IMR-90 (cell line): ENCODE data around the gene RAB31. TPM values are rescaled to one million over a fixed set of nuclear protein-coding genes. Genes with fewer than 3 reads are reported as not detected.

Experiments used
- ATAC-seq: fragments of 200-7000 bp; cut with Tn5 transposase; 2 replicates; pipeline ENCODE4 v1.9.1; 2020; ENCODE audit warnings: low read depth, mild to moderate bottlenecking, moderate library complexity
- BruUV-seq: library from RNA; stranded (reverse); fragments of 400-500 nt; replicated peaks from 2 replicates; lab custom pipeline; 2021; lab: Mats Ljungman, UMichigan
- CTCF ChIA-PET: fragments of 300-600 bp; formaldehyde crosslinking; extraction: SDS; loops from one replicate; lab custom pipeline; 2021; ENCODE audit warnings: antibody characterized with exemption; lab: Yijun Ruan, JAX
- POLR2A ChIA-PET: fragments of 300-600 bp; sonication (Branson Sonifier 250); formaldehyde crosslinking; loops from one replicate; lab custom pipeline; 2022; ENCODE audit warnings: antibody characterized with exemption; ENCODE audit not compliant: unreplicated experiment; lab: Charles Lee
- DNase-seq: peaks from one replicate; pipeline ENCODE4 v3.0.0; 2013
- H2AFZ ChIP-seq: replicated peaks from 2 replicates; pipeline ENCODE3; 2013; ENCODE audit warnings: low read length, mild to moderate bottlenecking; ENCODE audit not compliant: poor library complexity
- H2AK5ac ChIP-seq: 2 replicates; pipeline ENCODE4 v1.6.1; 2013; ENCODE audit warnings: low read depth, low read length, inconsistent platforms
- H2AK9ac ChIP-seq: replicated peaks from 2 replicates; pipeline ENCODE3; 2013; ENCODE audit warnings: mild to moderate bottlenecking, low read depth, low read length, moderate library complexity; ENCODE audit not compliant: poor library complexity
- H2BK120ac ChIP-seq: 2 replicates; pipeline ENCODE4 v1.6.1; 2013; ENCODE audit warnings: low read depth, low read length, inconsistent platforms
- H2BK15ac ChIP-seq: 3 replicates; pipeline ENCODE4 v1.6.1; 2013; ENCODE audit warnings: low read depth, low read length, inconsistent platforms
- H2BK20ac ChIP-seq: 2 replicates; pipeline ENCODE4 v1.6.1; 2013; ENCODE audit warnings: low read depth, mild to moderate bottlenecking, inconsistent platforms, low read length, moderate library complexity
- H2BK5ac ChIP-seq: 2 replicates; pipeline ENCODE4 v1.6.1; 2013; ENCODE audit warnings: mild to moderate bottlenecking, low read depth, low read length, inconsistent platforms; ENCODE audit not compliant: poor library complexity, severe bottlenecking
- H3K14ac ChIP-seq: replicated peaks from 2 replicates; pipeline ENCODE4 v1.6.1; 2013; ENCODE audit warnings: low read depth, low read length, inconsistent platforms
- H3K18ac ChIP-seq: 2 replicates; pipeline ENCODE4 v1.6.1; 2013; ENCODE audit warnings: low read depth, low read length, control low read depth
- H3K23ac ChIP-seq: 2 replicates; pipeline ENCODE4 v1.6.1; 2013; ENCODE audit warnings: low read depth, low read length, inconsistent platforms
- H3K27ac ChIP-seq: 2 replicates; pipeline ENCODE4 v1.5.1; 2013; ENCODE audit warnings: mild to moderate bottlenecking, control low read depth, low read length; ENCODE audit not compliant: insufficient read depth
- H3K27me3 ChIP-seq: 2 replicates; pipeline ENCODE4 v1.6.1; 2013; ENCODE audit warnings: low read length; ENCODE audit not compliant: control insufficient read depth, insufficient read depth
- H3K36me3 ChIP-seq: 2 replicates; pipeline ENCODE4 v1.6.1; 2013; ENCODE audit warnings: low read length, mixed read lengths; ENCODE audit not compliant: control insufficient read depth, insufficient read depth
- H3K4ac ChIP-seq: 2 replicates; pipeline ENCODE4 v1.6.1; 2013; ENCODE audit warnings: low read depth, low read length, inconsistent platforms
- H3K4me1 ChIP-seq: 2 replicates; pipeline ENCODE4 v1.6.1; 2013; ENCODE audit warnings: low read length, mixed read lengths; ENCODE audit not compliant: control insufficient read depth, insufficient read depth
- H3K4me2 ChIP-seq: 2 replicates; pipeline ENCODE4 v1.6.1; 2013; ENCODE audit warnings: low read depth, mild to moderate bottlenecking, control low read depth, low read length, moderate library complexity
- H3K4me3 ChIP-seq: 2 replicates; pipeline ENCODE4 v1.5.1; 2013; ENCODE audit warnings: low read depth, mild to moderate bottlenecking, control low read depth, low read length, moderate library complexity; ENCODE audit not compliant: insufficient read depth
- H3K56ac ChIP-seq: 2 replicates; pipeline ENCODE4 v1.6.1; 2013; ENCODE audit warnings: low read length, inconsistent platforms; ENCODE audit not compliant: insufficient read depth; ENCODE audit errors: extremely low read depth
- H3K79me1 ChIP-seq, 2 experiments: 2 replicates each; pipeline ENCODE4 v1.6.1; 2013; ENCODE audit warnings: low read length in 2 of 2, inconsistent platforms in 1 of 2, low read depth in 1 of 2
- H3K9ac ChIP-seq: 2 replicates; pipeline ENCODE4 v1.6.1; 2013; ENCODE audit warnings: low read depth, low read length, control low read depth
- H3K9me1 ChIP-seq: 2 replicates; pipeline ENCODE4 v1.6.1; 2013; ENCODE audit warnings: low read length, inconsistent platforms; ENCODE audit not compliant: insufficient read depth
- H3K9me3 ChIP-seq: 2 replicates; pipeline ENCODE4 v1.6.1; 2013; ENCODE audit warnings: low read length; ENCODE audit not compliant: control insufficient read depth, insufficient read depth
- H4K20me1 ChIP-seq: 2 replicates; pipeline ENCODE4 v1.6.1; 2013; ENCODE audit warnings: low read length, inconsistent platforms; ENCODE audit not compliant: insufficient read depth
- H4K5ac ChIP-seq: 2 replicates; pipeline ENCODE4 v1.6.1; 2013; ENCODE audit warnings: mild to moderate bottlenecking, low read depth, low read length, control low read depth
- H4K8ac ChIP-seq, 2 experiments: 2 replicates each; pipeline ENCODE4 v1.6.1; 2013; ENCODE audit warnings: low read depth in 2 of 2, low read length in 2 of 2, control low read depth in 1 of 2, inconsistent platforms in 1 of 2
- H4K91ac ChIP-seq: 2 replicates; pipeline ENCODE4 v1.6.1; 2013; ENCODE audit warnings: low read depth, low read length, inconsistent platforms; ENCODE audit not compliant: insufficient read depth
- BHLHE40 ChIP-seq: fragments of 150-350 bp; IDR thresholded peaks from 2 replicates; pipeline ENCODE4 v1.6.1; 2016; ENCODE audit warnings: mild to moderate bottlenecking, low read depth, low read length
- CEBPB ChIP-seq: IDR thresholded peaks from 2 replicates; pipeline ENCODE4 v1.6.1; 2012; ENCODE audit warnings: low read depth, low read length, improper control_type of control experiment
- CHD1 ChIP-seq: IDR thresholded peaks from 2 replicates; pipeline ENCODE4 v1.6.1; 2012; ENCODE audit warnings: low read depth, low read length, improper control_type of control experiment
- ELK1 ChIP-seq: fragments of 150-350 bp; IDR thresholded peaks from 2 replicates; pipeline ENCODE4 v1.6.1; 2016; ENCODE audit warnings: low read depth, mild to moderate bottlenecking, low read length, moderate library complexity, borderline replicate concordance
- FOS ChIP-seq: fragments of 150-350 bp; IDR thresholded peaks from 2 replicates; pipeline ENCODE4 v1.6.1; 2016; ENCODE audit warnings: low read depth, low read length
- MAFK ChIP-seq: IDR thresholded peaks from 2 replicates; pipeline ENCODE4 v1.6.1; 2012; ENCODE audit warnings: low read depth, low read length, improper control_type of control experiment
- MXI1 ChIP-seq: IDR thresholded peaks from 2 replicates; pipeline ENCODE4 v1.6.1; 2012; ENCODE audit warnings: low read depth, mild to moderate bottlenecking, low read length, moderate library complexity, borderline replicate concordance
- NFE2L2 ChIP-seq: fragments of 150-350 bp; IDR thresholded peaks from 2 replicates; pipeline ENCODE4 v1.6.1; 2016; ENCODE audit warnings: low read depth, mild to moderate bottlenecking, low read length
- POLR2A ChIP-seq: IDR thresholded peaks from 2 replicates; pipeline ENCODE4 v1.6.1; 2012; ENCODE audit warnings: mild to moderate bottlenecking, low read depth, low read length
- RAD21 ChIP-seq: IDR thresholded peaks from 2 replicates; pipeline ENCODE4 v1.6.1; 2012; ENCODE audit warnings: low read length, improper control_type of control experiment
- RCOR1 ChIP-seq: IDR thresholded peaks from 2 replicates; pipeline ENCODE4 v1.6.1; 2012; ENCODE audit warnings: mild to moderate bottlenecking, low read length, improper control_type of control experiment; ENCODE audit not compliant: insufficient replicate concordance
- SMC3 ChIP-seq: fragments of 150-350 bp; IDR thresholded peaks from 2 replicates; pipeline ENCODE4 v1.6.1; 2016; ENCODE audit warnings: low read depth, mild to moderate bottlenecking, antibody characterized with exemption, low read length, moderate library complexity
- USF2 ChIP-seq: fragments of 150-350 bp; IDR thresholded peaks from 2 replicates; pipeline ENCODE4 v1.6.1; 2017; ENCODE audit warnings: mild to moderate bottlenecking, antibody characterized with exemption, low read length, low read depth
- WGBS, 2 experiments: methylation state at CpG; one replicate each; pipeline versions ENCODE4 v1.1.5 to v1.1.7; 2013; ENCODE audit warnings: missing lambda C conversion rate in 2 of 2; ENCODE audit not compliant: insufficient read length in 1 of 2; ENCODE audit errors: extremely low coverage in 2 of 2; 5-methylcytosine and 5-hydroxymethylcytosine counted together
- dilution Hi-C: fragments of 300-500 bp; cut with HindIII; formaldehyde crosslinking; loops from one replicate; pipeline ENCODE4 v1.14.3; 2018; ENCODE audit warnings: low sequenced_read_pairs; ENCODE audit not compliant: unreplicated experiment
- in situ Hi-C: fragments of 300-500 bp; cut with MboI; formaldehyde crosslinking; loops from 3 replicates; pipeline ENCODE4 v1.14.3; 2019; ENCODE audit warnings: low sequenced_read_pairs, inconsistent platforms, mixed read lengths
- intact Hi-C: fragments of 100-400 bp; cut with micrococcal nuclease; formaldehyde crosslinking; loops from 2 replicates; pipeline ENCODE4 v1.10.0; 2022
- polyA plus RNA-seq, 3 experiments: library from polyadenylated mRNA; depleted of rRNA; stranded (reverse); fragments of >200 nt; gene quantifications; 2 replicates each; pipeline ENCODE4 v1.2.3, GENCODE V29; 2012; ENCODE audit warnings: low replicate concordance in 1 of 3
- total RNA-seq: library from RNA; depleted of rRNA; stranded (reverse); fragments of >200 nt; gene quantifications from 2 replicates; pipeline ENCODE4 v1.2.3, GENCODE V29; 2012

Gene RAB31
- total and polyA plus RNA-seq, 2 of the 4 experiments (the other 2 are of a cell fraction) = 13.8 to 26.9 TPM

- Histone ChIP-seq H3K79me1 (peaks cover 23 to 66% of the 10 kb centered on the region in 2 experiments; a peak in 3 of 4 replicates), H3K27ac (no peak overlapping the region), H2AK5ac (peak overlapping the region; percentile 25), H3K9me1 (peaks cover 11% of the 10 kb centered on the region), H2BK5ac (no peak overlapping the region), H3K9me3 (peaks cover 3% of the 10 kb centered on the region; the same call in 1 of the 2 replicates), H3K18ac (no peak overlapping the region), H3K23ac (no peak overlapping the region), H3K4me3 (no peak overlapping the region), H2BK15ac (no peak overlapping the region), H3K4me1 (peaks cover 6% of the 10 kb centered on the region), H4K91ac (no peak overlapping the region), H3K9ac (no peak overlapping the region), H4K5ac (no peak overlapping the region), H3K56ac (no peak overlapping the region), H3K4ac (no peak overlapping the region), H4K8ac (no peak overlapping the region), H3K36me3 (peaks cover 4% of the 10 kb centered on the region), H2AFZ (no peak overlapping the region), H2AK9ac (peak overlapping the region; percentile 62), H3K27me3 (no peaks in the 10 kb centered on the region), H3K14ac (no peak overlapping the region), H4K20me1 (peaks cover 30% of the 10 kb centered on the region), H3K4me2 (no peak overlapping the region), H2BK120ac (no peak overlapping the region), H2BK20ac (peak overlapping the region; percentile 64; the same call in 1 of the 2 replicates)
- in situ Hi-C loops = loop anchor here (25.0 kb wide), 1 partner anchor 217 kb away; no protein-coding TSS in a partner anchor
- dilution Hi-C loops = no loop called here
- intact Hi-C loops = no loop called here
- ChIA-PET CTCF (no interaction called here), POLR2A (no interaction called here)
- no peak for DNase-seq
- TF ChIP-seq CEBPB (no peak), SMC3 (no peak), POLR2A (no peak), USF2 (no peak), BHLHE40 (no peak), FOS (no peak), CHD1 (no peak), ELK1 (no peak), RAD21 (no peak), RCOR1 (no peak), NFE2L2 (no peak), MAFK (no peak), MXI1 (no peak)
- BruUV-seq = no TSS peak
- no peak for ATAC-seq
- 100% methylated on average over 1 of the region's 8 CpGs; no CpG with 5 or more reads in 1 of the 2 experiments for WGBS, 2 experiments
Observed at GRCh38 chr18:9720327-9720726, 12.2 kb downstream of the RAB31 start.
